Measurements from ENCODE around the gene SCUBE1. TPM values are rescaled to one million over a fixed set of nuclear protein-coding genes. Genes with fewer than 3 reads are reported as not detected.

SCUBE1 gene
- total and polyA plus RNA-seq, 10 of the 15 experiments (the other 5 are each of a cell fraction or from before 2014, with no cell fraction given): not detected

DNA sequence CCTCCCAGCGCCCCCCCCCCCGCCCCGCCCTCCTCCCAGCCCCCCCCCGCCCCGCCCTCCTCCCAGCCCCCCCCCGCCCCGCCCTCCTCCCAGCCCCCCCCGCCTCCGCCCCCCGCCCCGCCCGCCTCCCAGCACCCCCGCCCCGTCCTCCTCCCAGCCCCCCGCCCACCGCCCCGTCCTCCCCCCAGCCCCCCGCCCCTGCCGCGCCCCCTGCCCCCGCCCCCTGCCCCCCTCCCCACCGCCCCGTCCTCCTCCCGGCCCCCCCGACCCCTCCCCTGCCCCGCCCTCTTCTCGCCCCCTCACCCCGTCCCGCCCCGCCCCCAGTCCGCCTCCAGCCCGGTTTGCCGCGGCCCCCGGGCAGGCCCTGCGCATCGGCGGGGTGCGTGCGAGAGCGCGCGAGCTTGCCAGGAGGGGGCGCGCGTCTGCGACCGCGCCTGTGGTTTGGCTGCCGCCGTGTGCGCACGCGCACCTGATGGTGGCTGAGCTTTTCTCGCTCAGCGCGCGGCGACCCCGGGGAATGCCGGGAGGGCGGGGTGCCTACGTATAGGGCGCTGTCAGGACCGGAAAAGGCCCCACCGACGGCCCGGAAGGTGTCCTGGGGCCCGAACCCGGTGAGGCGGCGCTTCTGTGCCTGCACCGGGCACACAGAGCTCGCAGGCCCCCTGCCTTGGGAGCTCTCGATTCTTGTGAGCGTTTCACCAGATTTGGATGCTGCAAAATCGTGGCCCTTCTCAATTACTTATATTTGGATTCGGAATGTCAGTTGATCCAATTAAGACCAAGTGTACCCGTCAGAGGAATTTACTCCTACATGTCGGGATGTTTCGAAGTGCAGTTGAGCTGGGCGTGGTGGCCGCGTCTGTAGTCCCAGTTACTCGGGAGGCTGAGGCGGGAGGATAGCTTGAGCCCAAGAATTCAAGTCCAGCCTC, 155.7 kb downstream of the SCUBE1 start (continued):
- peak; percentile 92 for TF ChIP-seq POLR2AphosphoS5 (IDR thresholded peaks at IDR 0.05; ENCODE audit: low read length)
- peak; percentile 81; the same call in 1 of the 3 replicates for TF ChIP-seq POU2F2 (IDR thresholded peaks at IDR 0.05; ENCODE audit: borderline replicate concordance, low read depth, low read length)
- TF ChIP-seq RAD21 (IDR thresholded peaks at IDR 0.05; ENCODE audit: insufficient read depth, low read depth, low read length): 0 out of 2 replicates have a peak, but pooled peaks have one; percentile 1
- TF ChIP-seq ZNF384 (IDR thresholded peaks at IDR 0.05; ENCODE audit: borderline replicate concordance, low read depth, low read length): no peak
- TF ChIP-seq, protein P1, sequence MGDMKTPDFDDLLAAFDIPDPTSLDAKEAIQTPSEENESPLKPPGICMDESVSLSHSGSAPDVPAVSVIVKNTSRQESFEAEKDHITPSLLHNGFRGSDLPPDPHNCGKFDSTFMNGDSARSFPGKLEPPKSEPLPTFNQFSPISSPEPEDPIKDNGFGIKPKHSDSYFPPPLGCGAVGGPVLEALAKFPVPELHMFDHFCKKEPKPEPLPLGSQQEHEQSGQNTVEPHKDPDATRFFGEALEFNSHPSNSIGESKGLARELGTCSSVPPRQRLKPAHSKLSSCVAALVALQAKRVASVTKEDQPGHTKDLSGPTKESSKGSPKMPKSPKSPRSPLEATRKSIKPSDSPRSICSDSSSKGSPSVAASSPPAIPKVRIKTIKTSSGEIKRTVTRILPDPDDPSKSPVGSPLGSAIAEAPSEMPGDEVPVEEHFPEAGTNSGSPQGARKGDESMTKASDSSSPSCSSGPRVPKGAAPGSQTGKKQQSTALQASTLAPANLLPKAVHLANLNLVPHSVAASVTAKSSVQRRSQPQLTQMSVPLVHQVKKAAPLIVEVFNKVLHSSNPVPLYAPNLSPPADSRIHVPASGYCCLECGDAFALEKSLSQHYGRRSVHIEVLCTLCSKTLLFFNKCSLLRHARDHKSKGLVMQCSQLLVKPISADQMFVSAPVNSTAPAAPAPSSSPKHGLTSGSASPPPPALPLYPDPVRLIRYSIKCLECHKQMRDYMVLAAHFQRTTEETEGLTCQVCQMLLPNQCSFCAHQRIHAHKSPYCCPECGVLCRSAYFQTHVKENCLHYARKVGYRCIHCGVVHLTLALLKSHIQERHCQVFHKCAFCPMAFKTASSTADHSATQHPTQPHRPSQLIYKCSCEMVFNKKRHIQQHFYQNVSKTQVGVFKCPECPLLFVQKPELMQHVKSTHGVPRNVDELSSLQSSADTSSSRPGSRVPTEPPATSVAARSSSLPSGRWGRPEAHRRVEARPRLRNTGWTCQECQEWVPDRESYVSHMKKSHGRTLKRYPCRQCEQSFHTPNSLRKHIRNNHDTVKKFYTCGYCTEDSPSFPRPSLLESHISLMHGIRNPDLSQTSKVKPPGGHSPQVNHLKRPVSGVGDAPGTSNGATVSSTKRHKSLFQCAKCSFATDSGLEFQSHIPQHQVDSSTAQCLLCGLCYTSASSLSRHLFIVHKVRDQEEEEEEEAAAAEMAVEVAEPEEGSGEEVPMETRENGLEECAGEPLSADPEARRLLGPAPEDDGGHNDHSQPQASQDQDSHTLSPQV (IDR thresholded peaks at IDR 0.05): peak; percentile 74; the same call in 1 of the 2 replicates
- TF ChIP-seq HDAC6 (IDR thresholded peaks at IDR 0.05; ENCODE audit: unreplicated experiment): peak; percentile 60
- peak; percentile 91 for TF ChIP-seq RB1 (IDR thresholded peaks at IDR 0.05; ENCODE audit: borderline replicate concordance)
- TF ChIP-seq IKZF1 (conservative IDR thresholded peaks at IDR 0.05): peak; percentile 92
- peak; percentile 80 for TF ChIP-seq CREM (IDR thresholded peaks at IDR 0.05; ENCODE audit: low read depth)
- TF ChIP-seq FOXK2 (IDR thresholded peaks at IDR 0.05): no peak
- peak; percentile 79; the same call in 1 of the 2 replicates for TF ChIP-seq POLR2AphosphoS2 (IDR thresholded peaks at IDR 0.05; ENCODE audit: low read depth, low read length)
- TF ChIP-seq PAX5 (IDR thresholded peaks at IDR 0.05; ENCODE audit: borderline replicate concordance, low read depth, low read length): peak; percentile 60; the same call in 1 of the 2 replicates
- TF ChIP-seq REST (IDR thresholded peaks at IDR 0.05; ENCODE audit: low read depth, low read length): no peak
- TF ChIP-seq CHD1 (IDR thresholded peaks at IDR 0.05; ENCODE audit: low read depth, low read length): no peak
- TF ChIP-seq RELB (IDR thresholded peaks at IDR 0.05; ENCODE audit: low read depth): peak; percentile 68
- 0 out of 2 replicates have a peak, but pooled peaks have one; percentile 48 for TF ChIP-seq ATF7 (IDR thresholded peaks at IDR 0.05; ENCODE audit: low read depth)

Measured in GM12878 (cell line).